HEK293T (cell line): ENCODE data around the gene MEF2C.

Experiments
- ARNT ChIP-seq: fragments of 450-650 bp; IDR thresholded peaks from 2 replicates; pipeline ENCODE4 v1.6.1; 2017; ENCODE audit warnings: mild to moderate bottlenecking
- BHLHE40 ChIP-seq: fragments of 450-650 bp; IDR thresholded peaks from 2 replicates; pipeline ENCODE4 v1.6.1; 2016; ENCODE audit warnings: mild to moderate bottlenecking, moderate library complexity, borderline replicate concordance
- FOXA1 ChIP-seq: fragments of 450-650 bp; IDR thresholded peaks from 2 replicates; pipeline ENCODE4 v1.6.1; 2016; ENCODE audit warnings: mild to moderate bottlenecking
- FOXM1 ChIP-seq: fragments of 450-650 bp; IDR thresholded peaks from 2 replicates; pipeline ENCODE4 v1.6.1; 2017; ENCODE audit warnings: mild to moderate bottlenecking, borderline replicate concordance
- NFRKB ChIP-seq: fragments of 450-650 bp; IDR thresholded peaks from 2 replicates; pipeline ENCODE4 v1.6.1; 2016; ENCODE audit warnings: mild to moderate bottlenecking, moderate library complexity
- SUZ12 ChIP-seq: fragments of 450-650 bp; IDR thresholded peaks from 2 replicates; pipeline ENCODE4 v1.6.1; 2016; ENCODE audit warnings: mild to moderate bottlenecking

GRCh38 chr5:88813805-88814575 lies 69.0 kb downstream of the MEF2C start:
- TF ChIP-seq FOXM1 (no peak), ARNT (no peak), FOXA1 (no peak), NFRKB (no peak), SUZ12 (no peak), BHLHE40 (no peak)
